ENCODE data around the gene MGMT.

- TF ChIP-seq CTCF (conservative IDR thresholded peaks at IDR 0.05) (no peak), EZH2 (IDR thresholded peaks at IDR 0.05; ENCODE audit: low read depth) (no peak)
Measured at GRCh38 chr10:129816656-129817045, 349.6 kb downstream of the MGMT start.

Measured in PC-9 (cell line).